HepG2 (cell line): Measurements from ENCODE around the gene SGSH. TPM values are rescaled to one million over a fixed set of nuclear protein-coding genes. Genes with fewer than 3 reads are reported as not detected.

ENCODE experiments used
- ATAC-seq: fragments of 200-7000 bp; cut with Tn5 transposase; 3 replicates; pipeline ENCODE4 v1.9.1; 2020; ENCODE audit warnings: mild to moderate bottlenecking, moderate library complexity
- BruUV-seq: library from RNA; stranded (reverse); fragments of 400-500 nt; replicated peaks from 2 replicates; lab custom pipeline; 2021; lab: Mats Ljungman, UMichigan
- CTCF ChIA-PET: fragments of 300-600 bp; formaldehyde crosslinking; extraction: SDS; loops from one replicate; lab custom pipeline; 2021; ENCODE audit warnings: low total read pairs, inconsistent platforms, low intra/inter-chr PET ratio; lab: Yijun Ruan, JAX
- POLR2A ChIA-PET: fragments of 350-600 bp; sonication (Branson Sonifier 250); formaldehyde crosslinking; loops from one replicate; lab custom pipeline; 2020; ENCODE audit warnings: antibody characterized with exemption, inconsistent platforms; lab: Yijun Ruan, JAX
- DNase-seq: peaks from one replicate; pipeline ENCODE4 v3.0.0-alpha.2; 2015; ENCODE audit warnings: low spot score
- FAIRE-seq: peaks from 3 replicates; lab custom pipeline; 2011; peaks lifted over from hg19 to GRCh38; lab: Jason Lieb, UNC
- H2AFZ ChIP-seq: one replicate; pipeline ENCODE4 v1.6.1; 2011; ENCODE audit warnings: low read length, inconsistent platforms
- H3K27ac ChIP-seq: fragments of 300-600 bp; 3 replicates; pipeline ENCODE4 v1.8.0; 2011; ENCODE audit warnings: mixed run types, mild to moderate bottlenecking, mixed read lengths, low read length, inconsistent platforms; ENCODE audit not compliant: insufficient read depth; ENCODE audit errors: extremely low read length
- H3K27me3 ChIP-seq, 2 experiments: fragments of 200-600 bp in 1 of 2; 2 replicates in 1 of 2; 3 replicates in 1 of 2; pipeline versions ENCODE4 v1.6.0 to v1.8.0; 2011; ENCODE audit warnings: low read length in 2 of 2, mild to moderate bottlenecking in 2 of 2, moderate library complexity in 2 of 2, inconsistent platforms in 1 of 2; ENCODE audit not compliant: insufficient read depth in 2 of 2, control insufficient read depth in 1 of 2
- H3K36me3 ChIP-seq, 2 experiments: fragments of 200-600 bp in 1 of 2; replicated peaks in 1 of 2; 2 replicates in 1 of 2; 3 replicates in 1 of 2; pipeline versions ENCODE4 v1.5.1 to v1.8.0; 2011; ENCODE audit warnings: low read length in 2 of 2, inconsistent platforms in 1 of 2; ENCODE audit not compliant: insufficient read depth in 2 of 2, control insufficient read depth in 1 of 2
- H3K4me1 ChIP-seq: 2 replicates; pipeline ENCODE4 v1.5.1; 2012; ENCODE audit warnings: low read length, inconsistent platforms; ENCODE audit not compliant: insufficient read depth
- H3K4me2 ChIP-seq: 2 replicates; pipeline ENCODE4 v1.6.0; 2011; ENCODE audit warnings: low read depth, low read length, inconsistent platforms
- H3K4me3 ChIP-seq, 3 experiments: fragments of 200-600 bp in 1 of 3; sonication (generic), shearing (Covaris generic) in 1 of 3; replicated peaks in 1 of 3; 2 replicates each; pipeline ENCODE4 v1.5.1; 2011 to 2016; ENCODE audit warnings: low read length in 3 of 3, inconsistent platforms in 2 of 3, low read depth in 2 of 3, mild to moderate bottlenecking in 2 of 3, control low read depth in 1 of 3, mixed read lengths in 1 of 3; ENCODE audit not compliant: insufficient read depth in 1 of 3
- H3K79me2 ChIP-seq: one replicate; pipeline ENCODE4 v1.6.1; 2011; ENCODE audit warnings: low read length, inconsistent platforms; ENCODE audit not compliant: insufficient read depth
- H3K9ac ChIP-seq: 2 replicates; pipeline ENCODE4 v1.6.0; 2011; ENCODE audit warnings: mild to moderate bottlenecking, low read depth, low read length, inconsistent platforms; ENCODE audit not compliant: insufficient read depth
- H3K9me3 ChIP-seq: 2 replicates; pipeline ENCODE4 v1.5.1; 2012; ENCODE audit warnings: mild to moderate bottlenecking, low read length
- H4K20me1 ChIP-seq: 2 replicates; pipeline ENCODE4 v1.6.0; 2011; ENCODE audit warnings: inconsistent platforms, mild to moderate bottlenecking, low read length, moderate library complexity; ENCODE audit not compliant: insufficient read depth
- IRF2 ChIP-seq: IDR thresholded peaks from 2 replicates; pipeline ENCODE4 v1.6.1; 2018; ENCODE audit warnings: missing genetic modification reagents, missing compliant biosample characterization
- ZMAT5 ChIP-seq: sonication (generic); formaldehyde crosslinking; IDR thresholded peaks from 2 replicates; pipeline ENCODE4 v1.5.0; 2020; ENCODE audit warnings: mild to moderate bottlenecking, low read depth, missing genetic modification reagents, borderline replicate concordance
- ZNF768 ChIP-seq: sonication (generic); formaldehyde crosslinking; IDR thresholded peaks from 2 replicates; pipeline ENCODE4 v1.4.0; 2020; ENCODE audit warnings: missing genetic modification reagents
- WGBS: methylation state at CpG from one replicate; pipeline ENCODE4 v1.1.6; 2017; ENCODE audit warnings: low lambda C conversion rate; 5-methylcytosine and 5-hydroxymethylcytosine counted together
- in situ Hi-C: cut with HindIII; loops from 2 replicates; pipeline ENCODE4 v1.10.0; 2017; ENCODE audit warnings: low pct_unique_long_range_greater_than_20kb; ENCODE audit not compliant: extremely low pct_ligation_motif_present
- intact Hi-C: fragments of 100-400 bp; cut with micrococcal nuclease; formaldehyde crosslinking; loops from one replicate; pipeline ENCODE4 v1.10.0; 2022; ENCODE audit not compliant: unreplicated experiment
- polyA plus RNA-seq, 8 experiments: library from polyadenylated mRNA; depleted of rRNA in 3 of 8; stranded (reverse) in 7 of 8; unstranded in 1 of 8; fragments of >200 nt; fragmentation: Illumina TruSeq in 4 of 8; extraction: Trizol in 4 of 8; gene quantifications; 2 replicates each; pipeline versions ENCODE4 v1.2.1 to v1.2.3, GENCODE V29; 2011 to 2016; ENCODE audit warnings: low read depth in 4 of 8, missing spikeins in 1 of 8, mixed read lengths in 1 of 8; ENCODE audit not compliant: insufficient read depth in 1 of 8
- total RNA-seq, 5 experiments: library from RNA; depleted of rRNA; stranded (reverse); fragments of >200 nt; fragmentation: Illumina TruSeq; extraction: Trizol; gene quantifications; 2 replicates each; pipeline ENCODE4 v1.2.3, GENCODE V29; 2016; ENCODE audit warnings: low read depth in 1 of 5

Gene SGSH
- total and polyA plus RNA-seq, 2 of the 13 experiments (the other 11 are each of a cell fraction or from before 2014, with no cell fraction given): 12.2 to 17.6 TPM

- no peak overlapping the region for H3K27ac ChIP-seq
- no TSS peak for BruUV-seq
- H3K4me3 ChIP-seq: no peak overlapping the region
- H3K9ac ChIP-seq: no peak overlapping the region
- TF ChIP-seq ZMAT5 (no peak), ZNF768 (peak; percentile 25; the same call in 1 of the 2 replicates)
- H3K9me3 ChIP-seq: no peaks in the 10 kb centered on the region
- peaks cover 23% of the 10 kb centered on the region for H3K4me1 ChIP-seq
- H3K79me2 ChIP-seq: peaks cover 9% of the 10 kb centered on the region
- H2AFZ ChIP-seq: no peak overlapping the region
- FAIRE-seq: no peak
- no peak for ATAC-seq
- no peak for DNase-seq
- ChIA-PET POLR2A (no interaction called here), CTCF (no interaction called here)
- H3K4me2 ChIP-seq: no peak overlapping the region
- no peaks in the 10 kb centered on the region for H4K20me1 ChIP-seq
- intact Hi-C loops (no loop called here), in situ Hi-C loops (no loop called here)
- WGBS: 98% methylated on average over 18 of the region's 18 CpGs
- peaks cover 0 to 1% of the 10 kb centered on the region in 2 experiments; a peak in 1 of 5 replicates for H3K36me3 ChIP-seq
- no peaks in the 10 kb centered on the region for H3K27me3 ChIP-seq
Measured at GRCh38 chr17:80223142-80223815, 3.1 kb upstream of the SGSH start.

DNA sequence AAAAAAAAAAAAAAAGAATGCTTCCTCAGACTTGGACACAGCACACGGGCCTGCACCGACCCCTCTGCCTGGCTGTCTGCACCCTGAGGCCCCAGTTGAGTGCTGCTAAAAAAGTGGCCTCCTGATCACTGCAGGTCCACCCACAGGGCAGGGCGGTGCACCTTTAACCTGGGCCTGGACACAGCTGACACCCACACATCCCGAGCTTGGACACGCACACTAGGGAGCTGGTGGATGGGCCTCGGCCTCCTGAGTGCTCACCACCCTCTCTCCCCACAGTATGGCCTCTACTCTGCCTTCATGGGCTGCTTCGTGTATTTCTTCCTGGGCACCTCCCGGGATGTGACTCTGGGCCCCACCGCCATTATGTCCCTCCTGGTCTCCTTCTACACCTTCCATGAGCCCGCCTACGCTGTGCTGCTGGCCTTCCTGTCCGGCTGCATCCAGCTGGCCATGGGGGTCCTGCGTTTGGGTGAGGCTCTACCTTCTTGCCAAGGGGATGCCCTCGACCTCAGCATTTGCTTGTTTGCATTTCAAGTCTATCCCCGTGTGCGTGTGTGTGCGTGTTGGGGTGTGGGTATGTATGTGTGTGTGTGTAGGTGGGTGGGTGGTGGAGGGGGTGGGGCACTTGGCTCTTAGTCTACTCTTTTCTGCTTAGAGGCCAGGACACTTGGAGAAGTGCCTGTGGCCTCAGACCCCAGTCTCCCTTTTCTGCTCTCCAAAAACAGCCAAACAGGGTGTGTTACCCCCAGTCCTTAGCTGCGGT, 2.4 kb upstream of the SGSH start:
- in situ Hi-C loops: no loop called here
- no peak for TF ChIP-seq IRF2 (CRISPR knock-in tag)
- TF ChIP-seq, all 625 proteins: peak for 0
- H3K4me3 ChIP-seq: no peak overlapping the region
- WGBS: 93% methylated on average over 18 of the region's 18 CpGs
- H3K36me3 ChIP-seq: peaks cover 0 to 1% of the 10 kb centered on the region in 2 experiments; a peak in 2 of 5 replicates
- BruUV-seq: no TSS peak
- no peaks in the 10 kb centered on the region for H3K9me3 ChIP-seq
- no peak overlapping the region for H3K27ac ChIP-seq
- H3K79me2 ChIP-seq: peaks cover 9% of the 10 kb centered on the region
- ATAC-seq (no peak), DNase-seq (no peak), FAIRE-seq (no peak)
- no peaks in the 10 kb centered on the region for H3K27me3 ChIP-seq
- H3K9ac ChIP-seq: no peak overlapping the region
- ChIA-PET POLR2A (no interaction called here), CTCF (no interaction called here)
- no peaks in the 10 kb centered on the region for H4K20me1 ChIP-seq
- peaks cover 26% of the 10 kb centered on the region for H3K4me1 ChIP-seq
- no peak overlapping the region for H2AFZ ChIP-seq
- intact Hi-C loops: no loop called here
- no peak overlapping the region for H3K4me2 ChIP-seq
